Upper lobe of left lung (tissue), 4 donors: Measurements from ENCODE around the gene IL17RD.

Source experiments
- EP300 ChIP-seq, 4 donors: sonication (generic); formaldehyde crosslinking; IDR thresholded peaks; one replicate each; pipeline ENCODE4 v1.5.1; 2017; ENCODE audit warnings: antibody characterized with exemption in 4 of 4, control low read depth in 2 of 4
- POLR2A ChIP-seq, 4 donors: fragments of 450-650 bp; IDR thresholded peaks; one replicate each; pipeline ENCODE4 v1.5.1; 2016 to 2017; ENCODE audit warnings: antibody characterized with exemption in 4 of 4, mild to moderate bottlenecking in 2 of 4
- TF ChIP-seq, protein P1 (sequence below), 6 experiments: fragments of 450-650 bp in 4 of 6; fragments of 200-600 bp in 2 of 6; sonication (generic) in 2 of 6; IDR thresholded peaks; one replicate each; pipeline ENCODE4 v1.5.1; 2016 to 2019; ENCODE audit warnings: antibody characterized with exemption in 6 of 6

DNA sequence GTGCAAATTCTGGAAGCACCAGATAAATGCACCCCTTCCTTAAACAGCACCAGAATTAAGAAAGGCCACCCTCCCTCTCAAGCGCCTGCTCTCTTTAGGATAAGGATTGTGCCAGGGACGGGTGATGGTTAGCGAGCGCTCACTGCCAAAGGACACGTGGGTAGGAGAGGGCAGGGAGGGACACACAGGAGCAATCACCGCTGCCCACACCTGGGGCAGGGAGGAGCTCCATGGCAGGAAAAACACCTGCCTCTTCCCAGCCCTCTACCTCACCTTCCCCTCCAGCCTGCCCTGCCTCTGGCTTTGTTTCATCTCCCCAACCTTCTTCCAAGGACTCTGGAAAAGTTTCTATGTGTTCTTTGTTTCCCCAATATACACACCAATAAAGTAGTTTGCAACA, 112.0 kb downstream of the IL17RD start:
- TF ChIP-seq, protein P1, sequence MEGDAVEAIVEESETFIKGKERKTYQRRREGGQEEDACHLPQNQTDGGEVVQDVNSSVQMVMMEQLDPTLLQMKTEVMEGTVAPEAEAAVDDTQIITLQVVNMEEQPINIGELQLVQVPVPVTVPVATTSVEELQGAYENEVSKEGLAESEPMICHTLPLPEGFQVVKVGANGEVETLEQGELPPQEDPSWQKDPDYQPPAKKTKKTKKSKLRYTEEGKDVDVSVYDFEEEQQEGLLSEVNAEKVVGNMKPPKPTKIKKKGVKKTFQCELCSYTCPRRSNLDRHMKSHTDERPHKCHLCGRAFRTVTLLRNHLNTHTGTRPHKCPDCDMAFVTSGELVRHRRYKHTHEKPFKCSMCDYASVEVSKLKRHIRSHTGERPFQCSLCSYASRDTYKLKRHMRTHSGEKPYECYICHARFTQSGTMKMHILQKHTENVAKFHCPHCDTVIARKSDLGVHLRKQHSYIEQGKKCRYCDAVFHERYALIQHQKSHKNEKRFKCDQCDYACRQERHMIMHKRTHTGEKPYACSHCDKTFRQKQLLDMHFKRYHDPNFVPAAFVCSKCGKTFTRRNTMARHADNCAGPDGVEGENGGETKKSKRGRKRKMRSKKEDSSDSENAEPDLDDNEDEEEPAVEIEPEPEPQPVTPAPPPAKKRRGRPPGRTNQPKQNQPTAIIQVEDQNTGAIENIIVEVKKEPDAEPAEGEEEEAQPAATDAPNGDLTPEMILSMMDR (IDR thresholded peaks at IDR 0.05): no peak
- TF ChIP-seq POLR2A (IDR thresholded peaks at IDR 0.05) (no peak), EP300 (IDR thresholded peaks at IDR 0.05) (no peak)
